GM18511 (cell line): ENCODE measurements around the gene PM20D2.

Experiments used
- ATAC-seq: cut with Tn5 transposase; IDR thresholded peaks from one replicate; pipeline ENCODE4 v1.9.1; 2021; ENCODE audit warnings: mild to moderate bottlenecking, moderate library complexity; ENCODE audit not compliant: unreplicated experiment

The PM20D2 gene

GRCh38 chr6:89198235-89198634, 52.4 kb downstream of the PM20D2 start:
- no peak for ATAC-seq

GRCh38 chr6:89199579-89199978, 53.7 kb downstream of the PM20D2 start:
- ATAC-seq, result no peak

- no peak for ATAC-seq
These were observed 54.9 kb downstream of the PM20D2 start for GRCh38 chr6:89200706-89201215.

- no peak for ATAC-seq
These were observed 58.2 kb downstream of the PM20D2 start for GRCh38 chr6:89204096-89204495.

- ATAC-seq, result no peak
These were observed 60.0 kb downstream of the PM20D2 start for GRCh38 chr6:89205819-89206218.

- ATAC-seq, result no peak
These were observed 62.7 kb downstream of the PM20D2 start for GRCh38 chr6:89208551-89208950.

GRCh38 chr6:89209457-89209856, 63.6 kb downstream of the PM20D2 start:
- ATAC-seq, result no peak

GRCh38 chr6:89212472-89212871, 66.6 kb downstream of the PM20D2 start:
- no peak for ATAC-seq

- ATAC-seq, result no peak
These were observed 68.3 kb downstream of the PM20D2 start for GRCh38 chr6:89214197-89214596.
